HCT116 (cell line): ENCODE results near the gene DARS1. TPM values are rescaled to one million over a fixed set of nuclear protein-coding genes. Genes with fewer than 3 reads are reported as not detected.

ENCODE experiments used
- ATAC-seq: fragments of 200-7000 bp; cut with Tn5 transposase; 2 replicates; pipeline ENCODE4 v1.9.1; 2020; ENCODE audit warnings: mild to moderate bottlenecking, moderate library complexity
- BruUV-seq: library from RNA; stranded (reverse); fragments of 400-500 nt; replicated peaks from 2 replicates; lab custom pipeline; 2021; lab: Mats Ljungman, UMichigan
- CTCF ChIA-PET: fragments of 300-600 bp; sonication (Branson Sonifier 250); formaldehyde crosslinking; loops from one replicate; lab custom pipeline; 2021; ENCODE audit warnings: antibody characterized with exemption; lab: Charles Lee
- POLR2A ChIA-PET: fragments of 300-600, 350-600 bp; sonication (Branson Sonifier 250); formaldehyde crosslinking; loops from one replicate; lab custom pipeline; 2021; ENCODE audit warnings: antibody characterized with exemption; lab: Charles Lee
- RAD21 ChIA-PET, 2 experiments: fragments of 300-600 bp; sonication (Branson Sonifier 250); formaldehyde crosslinking; loops; one replicate each; lab custom pipeline; 2023; ENCODE audit warnings: low total read pairs in 2 of 2; ENCODE audit not compliant: uncharacterized antibody in 2 of 2, unreplicated experiment in 2 of 2, low non-redundant PET in 1 of 2; lab: Charles Lee
- DNase-seq: peaks from one replicate; pipeline ENCODE4 v3.0.0-alpha.2; 2010; ENCODE audit warnings: low read depth, low spot score
- H2AFZ ChIP-seq: fragments of 200-600 bp; shearing (Covaris generic), sonication (generic); 2 replicates; pipeline ENCODE4 v1.6.1; 2017; ENCODE audit warnings: low read depth, mixed run types, mixed read lengths, antibody characterized with exemption, low read length; ENCODE audit not compliant: poor library complexity, severe bottlenecking
- H3K27ac ChIP-seq: 2 replicates; pipeline ENCODE4 v1.5.1; 2012; ENCODE audit warnings: low read depth, low read length
- H3K27me3 ChIP-seq: fragments of 200-600 bp; sonication (generic); 2 replicates; pipeline ENCODE4 v1.6.1; 2016; ENCODE audit warnings: mixed run types, low read length, mixed read lengths; ENCODE audit not compliant: insufficient read depth
- H3K36me3 ChIP-seq, 2 experiments: fragments of 200-500 bp in 1 of 2; fragments of 200-600 bp in 1 of 2; sonication (Bioruptor generic) in 1 of 2; sonication (generic) in 1 of 2; 2 replicates each; pipeline versions ENCODE4 v1.5.1 to v1.6.1; 2014 to 2016; ENCODE audit warnings: low read length in 2 of 2, inconsistent platforms in 1 of 2, mixed read lengths in 1 of 2, mixed run types in 1 of 2; ENCODE audit not compliant: insufficient read depth in 2 of 2, control insufficient read depth in 1 of 2
- H3K4me1 ChIP-seq, 2 experiments: fragments of 200-600 bp in 1 of 2; sonication (generic) in 1 of 2; 2 replicates each; pipeline versions ENCODE4 v1.5.1 to v1.6.1; 2012 to 2017; ENCODE audit warnings: low read length in 2 of 2, inconsistent platforms in 1 of 2, mild to moderate bottlenecking in 1 of 2, mixed read lengths in 1 of 2, mixed run types in 1 of 2, moderate library complexity in 1 of 2; ENCODE audit not compliant: insufficient read depth in 2 of 2, control insufficient read depth in 1 of 2
- H3K4me2 ChIP-seq: fragments of 200-600 bp; sonication (generic); 2 replicates; pipeline ENCODE4 v1.6.1; 2017; ENCODE audit warnings: mixed run types, low read length, mixed read lengths
- H3K4me3 ChIP-seq, 2 experiments: fragments of 200-600 bp in 1 of 2; sonication (generic) in 1 of 2; replicated peaks in 1 of 2; 2 replicates each; pipeline ENCODE4 v1.5.1; 2011 to 2016; ENCODE audit warnings: low read length in 2 of 2, control low read depth in 1 of 2, low read depth in 1 of 2, mild to moderate bottlenecking in 1 of 2, mixed read lengths in 1 of 2, mixed run types in 1 of 2
- H3K79me2 ChIP-seq: fragments of 200-600 bp; sonication (generic); 2 replicates; pipeline ENCODE4 v1.6.1; 2017; ENCODE audit warnings: mild to moderate bottlenecking, mixed run types, low read length, moderate library complexity, mixed read lengths; ENCODE audit not compliant: insufficient read depth
- H3K9ac ChIP-seq: fragments of 200-600 bp; sonication (generic); 2 replicates; pipeline ENCODE4 v1.6.1; 2016; ENCODE audit warnings: low read length, mixed read lengths
- H3K9me2 ChIP-seq: fragments of 200-600 bp; sonication (generic), shearing (Covaris generic); 2 replicates; pipeline ENCODE4 v1.6.1; 2017; ENCODE audit warnings: mixed run types, mild to moderate bottlenecking, moderate library complexity; ENCODE audit not compliant: insufficient read depth
- H3K9me3 ChIP-seq, 2 experiments: fragments of 200-500 bp in 1 of 2; fragments of 200-600 bp in 1 of 2; sonication (Bioruptor generic) in 1 of 2; sonication (generic) in 1 of 2; 2 replicates each; pipeline ENCODE4 v1.6.1; 2014 to 2017; ENCODE audit warnings: low read length in 2 of 2, mixed read lengths in 2 of 2, inconsistent platforms in 1 of 2, low read depth in 1 of 2, mild to moderate bottlenecking in 1 of 2, mixed run types in 1 of 2, moderate library complexity in 1 of 2; ENCODE audit not compliant: control insufficient read depth in 1 of 2, insufficient read depth in 1 of 2
- H4K20me1 ChIP-seq: fragments of 200-600 bp; sonication (generic), shearing (Covaris generic); 2 replicates; pipeline ENCODE4 v1.6.1; 2017; ENCODE audit warnings: mixed run types, mild to moderate bottlenecking, moderate library complexity; ENCODE audit not compliant: insufficient read depth
- ATF3 ChIP-seq: IDR thresholded peaks from 2 replicates; pipeline ENCODE4 v1.6.1; 2012
- CBX3 ChIP-seq: IDR thresholded peaks from 2 replicates; pipeline ENCODE4 v1.6.1; 2012; ENCODE audit warnings: low read depth
- CEBPB ChIP-seq: IDR thresholded peaks from 2 replicates; pipeline ENCODE4 v1.6.1; 2012; ENCODE audit warnings: low read depth
- CTCF ChIP-seq, 3 experiments: fragments of 200-600 bp in 1 of 3; sonication (generic) in 1 of 3; IDR thresholded peaks in 2 of 3; conservative IDR thresholded peaks in 1 of 3; 2 replicates each; pipeline ENCODE4 v1.5.1; 2012 to 2017; ENCODE audit warnings: low read depth in 2 of 3, low read length in 2 of 3, antibody characterized with exemption in 1 of 3, borderline replicate concordance in 1 of 3, control low read depth in 1 of 3, mild to moderate bottlenecking in 1 of 3, mixed read lengths in 1 of 3, mixed run types in 1 of 3, moderate library complexity in 1 of 3; ENCODE audit not compliant: insufficient read depth in 1 of 3
- ELF1 ChIP-seq: IDR thresholded peaks from 2 replicates; pipeline ENCODE4 v1.6.1; 2012; ENCODE audit warnings: low read depth, borderline replicate concordance
- EZH2 ChIP-seq: fragments of 200-600 bp; sonication (generic); IDR thresholded peaks from 2 replicates; pipeline ENCODE4 v1.6.1; 2017; ENCODE audit warnings: antibody characterized with exemption, mixed run types
- EZH2phosphoT487 ChIP-seq: fragments of 200-600 bp; IDR thresholded peaks from 2 replicates; pipeline ENCODE4 v1.6.1; 2018; ENCODE audit warnings: antibody characterized with exemption, borderline replicate concordance
- FOSL1 ChIP-seq: IDR thresholded peaks from 2 replicates; pipeline ENCODE4 v1.6.1; 2012; ENCODE audit warnings: low read depth
- JUND ChIP-seq: IDR thresholded peaks from 2 replicates; pipeline ENCODE4 v1.6.1; 2012
- MAX ChIP-seq: IDR thresholded peaks from 2 replicates; pipeline ENCODE4 v1.6.1; 2012
- REST ChIP-seq: IDR thresholded peaks from 2 replicates; pipeline ENCODE4 v1.6.1; 2012; ENCODE audit warnings: low read depth
- TCF7L2 ChIP-seq: IDR thresholded peaks from 2 replicates; pipeline ENCODE4 v1.7.0; 2011; ENCODE audit warnings: borderline replicate concordance, inconsistent platforms; ENCODE audit not compliant: insufficient read depth, insufficient read length; ENCODE audit errors: extremely low read depth
- ZFX ChIP-seq: fragments of 450-650 bp; IDR thresholded peaks from 2 replicates; pipeline ENCODE4 v1.6.1; 2017
- intact Hi-C: fragments of 100-400 bp; cut with micrococcal nuclease; formaldehyde crosslinking; loops from 2 replicates; pipeline ENCODE4 v1.10.0; 2022
- total RNA-seq: library from RNA; stranded (reverse); gene quantifications from one replicate; pipeline ENCODE4 v1.2.1, GENCODE V29; 2021; ENCODE audit not compliant: unreplicated experiment

The DARS1 gene
- total RNA-seq, 1 experiment from 2014 or later: 94.8 TPM

- no TSS peak for BruUV-seq
- intact Hi-C loops: no loop called here
- Histone ChIP-seq H4K20me1 (no peaks in the 10 kb centered on the region), H3K9me3 (no peaks in the 10 kb centered on the region), H2AFZ (no peak overlapping the region), H3K27ac (no peak overlapping the region), H3K4me2 (no peak overlapping the region), H3K9me2 (no peaks in the 10 kb centered on the region), H3K4me3 (no peak overlapping the region), H3K36me3 (no peaks in the 10 kb centered on the region), H3K79me2 (no peaks in the 10 kb centered on the region), H3K4me1 (peaks cover 0 to 6% of the 10 kb centered on the region in 2 experiments; a peak in 1 of 4 replicates), H3K27me3 (no peaks in the 10 kb centered on the region), H3K9ac (no peak overlapping the region)
- CTCF ChIA-PET: no interaction called here
- RAD21 ChIA-PET: no interaction called here
- ATAC-seq (no peak), DNase-seq (no peak)
- TF ChIP-seq MAX (no peak), REST (no peak), ZFX (no peak), CBX3 (no peak), TCF7L2 (no peak)
- POLR2A ChIA-PET: no interaction called here
Observed at GRCh38 chr2:136030406-136030805, 45.0 kb upstream of the DARS1 start.

- no peaks in the 10 kb centered on the region for H3K36me3 ChIP-seq
- H3K79me2 ChIP-seq: no peaks in the 10 kb centered on the region
- H3K9me2 ChIP-seq: no peaks in the 10 kb centered on the region
- ChIA-PET RAD21 (no interaction called here), CTCF (no interaction called here), POLR2A (no interaction called here)
- no TSS peak for BruUV-seq
- intact Hi-C loops: no loop called here
- H3K9ac ChIP-seq: no peak overlapping the region
- H4K20me1 ChIP-seq: no peaks in the 10 kb centered on the region
- peaks cover 0 to 10% of the 10 kb centered on the region in 2 experiments; a peak in 1 of 4 replicates for H3K4me1 ChIP-seq
- H3K4me3 ChIP-seq: no peak overlapping the region
- no peak overlapping the region for H3K4me2 ChIP-seq
- H3K27ac ChIP-seq: no peak overlapping the region
- ATAC-seq (no peak), DNase-seq (no peak)
- no peaks in the 10 kb centered on the region for H3K27me3 ChIP-seq
- no peaks in the 10 kb centered on the region for H3K9me3 ChIP-seq
- no peak overlapping the region for H2AFZ ChIP-seq
- TF ChIP-seq ELF1 (no peak), ATF3 (no peak), MAX (no peak), JUND (no peak), CTCF (IDR thresholded peaks at IDR 0.05 in 2 of 3, conservative IDR thresholded peaks at IDR 0.05 in 1 of 3; ENCODE audit: borderline replicate concordance in 1 of 3, insufficient read depth in 1 of 3, low read depth in 2 of 3, low read length in 2 of 3) (no peak), EZH2phosphoT487 (no peak), EZH2 (no peak), TCF7L2 (no peak), FOSL1 (no peak), CEBPB (no peak)
Observed at GRCh38 chr2:136029149-136029548, 43.7 kb upstream of the DARS1 start.
